ENCODE results near the gene TMEM167B. TPM values are rescaled to one million over a fixed set of nuclear protein-coding genes. Genes with fewer than 3 reads are reported as not detected.

The TMEM167B gene
- total and polyA plus RNA-seq, 7 experiments from 2014 or later, result 28.3 to 65.6 (median 39.0) TPM

DNA sequence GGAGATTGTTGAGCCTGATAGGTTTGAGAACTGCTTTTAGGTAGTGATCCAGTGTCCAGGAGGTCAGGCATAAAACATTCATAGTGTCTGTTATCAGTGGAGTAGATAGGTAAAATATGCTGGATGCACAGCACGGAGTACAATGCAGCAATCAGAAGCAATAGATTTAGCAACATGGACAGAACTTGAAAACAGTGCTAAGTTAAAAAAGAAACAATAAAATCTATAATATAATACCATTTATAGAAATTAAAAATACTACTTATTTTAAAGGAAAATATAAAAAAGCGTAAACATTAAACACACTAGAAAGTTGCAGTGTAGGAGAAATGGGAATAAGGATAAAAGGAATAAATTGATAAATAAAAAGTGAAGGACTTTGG, 11.3 kb upstream of the TMEM167B start:
- POLR2A ChIA-PET, result interaction anchor here (0.5 to 3.8 kb wide), 2 partner anchors 21 kb away, joined by 3 to 59 read pairs; no protein-coding TSS in a partner anchor

DNA sequence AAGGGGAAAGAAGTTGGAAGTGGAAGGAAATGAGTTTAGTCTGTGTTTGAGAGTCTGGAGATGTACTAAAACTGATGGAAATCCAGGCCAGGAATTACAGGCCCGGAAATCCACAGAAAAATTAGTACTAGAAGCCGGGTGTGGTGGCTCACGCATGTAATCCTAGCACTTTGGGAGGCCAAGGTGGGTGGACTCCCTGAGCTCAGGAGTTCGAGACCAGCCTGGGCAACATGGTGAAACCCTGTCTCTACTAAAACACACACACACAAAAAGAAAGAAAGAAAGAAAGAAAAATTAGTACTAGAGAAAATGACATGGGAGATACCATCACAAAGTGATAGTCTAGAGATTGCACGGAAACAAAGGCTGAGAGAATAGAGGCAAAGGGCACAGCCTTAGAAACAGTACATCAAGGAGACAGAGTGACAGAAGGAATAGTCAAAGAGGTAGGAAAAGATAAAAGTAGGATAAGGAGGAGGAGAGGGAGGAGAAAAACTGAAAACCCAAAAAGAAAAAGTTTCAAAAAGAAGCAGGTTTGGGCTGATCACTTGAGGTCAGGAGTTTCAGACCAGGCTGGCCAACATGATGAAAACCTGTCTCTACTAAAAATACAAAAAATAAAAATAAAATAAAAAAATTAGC, 10.0 kb upstream of the TMEM167B start:
- Mint-ChIP-seq H3K9me3 (no peaks in the 10 kb centered on the region), H3K27ac (no peak overlapping the region), H3K4me3 (no peak overlapping the region), H3K27me3 (no peaks in the 10 kb centered on the region), H3K36me3 (no peaks in the 10 kb centered on the region), H3K4me1 (peaks cover 0 to 12% (median 7%) of the 10 kb centered on the region in 7 donors)
- intact Hi-C loops (cut with micrococcal nuclease), result no loop called here
- H3K27me3 ChIP-seq (ENCODE audit: control insufficient read depth in 2 of 2, insufficient read depth in 2 of 2, low read length in 2 of 2), result no peaks in the 10 kb centered on the region
- ATAC-seq, result no peak
- CTCF ChIA-PET, result no interaction called here
- no peak overlapping the region for H3K4me3 ChIP-seq (ENCODE audit: low read length)
- H3K36me3 ChIP-seq (ENCODE audit: control insufficient read depth in 2 of 3, insufficient read depth in 3 of 3, low read length in 3 of 3), result no peaks in the 10 kb centered on the region
- H3K27ac ChIP-seq (ENCODE audit: low read depth, low read length), result no peak overlapping the region
- H3K4me1 ChIP-seq (ENCODE audit: control insufficient read depth in 2 of 2, insufficient read depth in 2 of 2, low read length in 2 of 2), result no peaks in the 10 kb centered on the region
- H3K9me3 ChIP-seq (ENCODE audit: control insufficient read depth in 2 of 3, low read length in 3 of 3), result no peaks in the 10 kb centered on the region
- POLR2A ChIA-PET, result no interaction called here
- DNase-seq, result no peak

More for the DNA sequence above, 11.3 kb upstream of the TMEM167B start:
- intact Hi-C loops (cut with micrococcal nuclease), result no loop called here
- Histone ChIP-seq H3K4me3 (ENCODE audit: low read length) (no peak overlapping the region), H3K27ac (ENCODE audit: low read depth, low read length) (no peak overlapping the region), H3K27me3 (ENCODE audit: control insufficient read depth in 2 of 2, insufficient read depth in 2 of 2, low read length in 2 of 2) (no peaks in the 10 kb centered on the region), H3K4me1 (ENCODE audit: control insufficient read depth in 2 of 2, insufficient read depth in 2 of 2, low read length in 2 of 2) (peaks cover 5 to 8% of the 10 kb centered on the region in 2 donors), H3K36me3 (ENCODE audit: control insufficient read depth in 2 of 3, insufficient read depth in 3 of 3, low read length in 3 of 3) (no peaks in the 10 kb centered on the region), H3K9me3 (ENCODE audit: control insufficient read depth in 2 of 3, low read length in 3 of 3) (no peaks in the 10 kb centered on the region)
- Mint-ChIP-seq H3K27ac (no peak overlapping the region), H3K4me1 (peaks cover 8 to 25% (median 19%) of the 10 kb centered on the region in 7 donors), H3K9me3 (no peaks in the 10 kb centered on the region), H3K27me3 (no peaks in the 10 kb centered on the region), H3K36me3 (peaks cover 0 to 1% (median 0%) of the 10 kb centered on the region in 5 donors), H3K4me3 (no peak overlapping the region)
- ATAC-seq (no peak), DNase-seq (no peak)
- CTCF ChIA-PET, result no interaction called here

DNA sequence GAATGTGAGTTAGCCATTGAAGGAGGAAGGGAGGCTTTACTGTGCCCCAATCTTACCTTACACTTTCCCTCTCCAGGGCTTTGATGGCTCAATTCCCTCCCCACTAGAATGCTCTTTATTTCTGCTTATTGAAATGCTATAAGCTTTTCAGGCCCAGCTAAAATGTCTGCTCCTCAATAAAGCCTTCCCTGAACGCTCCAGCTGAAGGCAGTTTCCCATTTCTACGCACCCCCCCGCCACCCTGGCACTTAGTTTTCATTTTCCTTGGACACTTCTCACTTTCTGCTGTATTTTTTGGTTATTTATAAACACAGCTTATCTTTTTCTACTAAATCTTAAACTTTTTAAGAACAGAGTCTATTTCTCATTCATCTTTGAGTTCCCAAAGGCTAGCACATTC, 7.1 kb upstream of the TMEM167B start:
- Histone ChIP-seq H3K9me3 (ENCODE audit: control insufficient read depth in 2 of 3, low read length in 3 of 3) (no peaks in the 10 kb centered on the region), H3K4me1 (ENCODE audit: control insufficient read depth in 2 of 2, insufficient read depth in 2 of 2, low read length in 2 of 2) (no peaks in the 10 kb centered on the region), H3K4me3 (ENCODE audit: low read length) (no peak overlapping the region), H3K36me3 (ENCODE audit: control insufficient read depth in 2 of 3, insufficient read depth in 3 of 3, low read length in 3 of 3) (no peaks in the 10 kb centered on the region), H3K27me3 (ENCODE audit: control insufficient read depth in 2 of 2, insufficient read depth in 2 of 2, low read length in 2 of 2) (no peaks in the 10 kb centered on the region), H3K27ac (ENCODE audit: low read depth, low read length) (no peak overlapping the region)
- no peak for ATAC-seq
- Mint-ChIP-seq H3K4me1 (no peaks in the 10 kb centered on the region), H3K27ac (no peak overlapping the region), H3K9me3 (peaks cover 0 to 2% (median 0%) of the 10 kb centered on the region in 11 donors), H3K4me3 (no peak overlapping the region), H3K36me3 (no peaks in the 10 kb centered on the region), H3K27me3 (no peaks in the 10 kb centered on the region)
- CTCF ChIA-PET, result no interaction called here
- POLR2A ChIA-PET, result interaction anchor here (3.4 kb wide), 1 partner anchor 17 kb away, joined by 19 read pairs; no protein-coding TSS in a partner anchor
- DNase-seq, result no peak
- intact Hi-C loops (cut with micrococcal nuclease), result no loop called here

DNA sequence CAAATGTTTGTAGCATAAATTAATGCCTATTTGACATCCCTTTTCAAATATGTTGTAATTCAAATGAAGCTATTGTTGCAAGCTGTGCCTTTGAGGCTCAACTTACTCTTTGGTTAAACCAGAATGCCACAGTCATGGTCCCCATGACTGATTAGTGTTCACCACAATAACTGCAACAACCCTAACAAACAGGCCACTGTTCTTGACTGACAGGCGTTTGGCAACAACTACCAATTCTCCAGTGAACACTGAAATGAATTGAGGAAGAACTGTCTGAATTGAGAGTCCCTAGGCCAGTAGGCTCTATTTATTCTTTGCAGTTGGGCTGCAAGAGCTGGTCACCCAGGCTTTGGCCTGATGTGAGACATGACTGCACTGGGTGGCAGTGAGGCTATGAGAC, 6.6 kb upstream of the TMEM167B start:
- ChIA-PET POLR2A (interaction anchor here (0.7 to 3.4 kb wide), 2 partner anchors 9 to 16 kb away, joined by 3 to 19 read pairs; no protein-coding TSS in a partner anchor), CTCF (no interaction called here)
- no peaks in the 10 kb centered on the region for H3K27me3 Mint-ChIP-seq
- no peaks in the 10 kb centered on the region for H3K9me3 ChIP-seq (ENCODE audit: control insufficient read depth in 2 of 3, low read length in 3 of 3)
- H3K27ac Mint-ChIP-seq, result no peak overlapping the region
- H3K4me1 Mint-ChIP-seq, result peaks cover 0 to under 1% (median 0%) of the 10 kb centered on the region in 7 donors
- no peaks in the 10 kb centered on the region for H3K36me3 ChIP-seq (ENCODE audit: control insufficient read depth in 2 of 3, insufficient read depth in 3 of 3, low read length in 3 of 3)
- intact Hi-C loops (cut with micrococcal nuclease), result no loop called here
- no peaks in the 10 kb centered on the region for H3K27me3 ChIP-seq (ENCODE audit: control insufficient read depth in 2 of 2, insufficient read depth in 2 of 2, low read length in 2 of 2)
- no peaks in the 10 kb centered on the region for H3K4me1 ChIP-seq (ENCODE audit: control insufficient read depth in 2 of 2, insufficient read depth in 2 of 2, low read length in 2 of 2)
- no peak overlapping the region for H3K27ac ChIP-seq (ENCODE audit: low read depth, low read length)
- ATAC-seq (no peak), DNase-seq (no peak)
- H3K9me3 Mint-ChIP-seq, result peaks cover 0 to 2% (median 0%) of the 10 kb centered on the region in 11 donors
- no peak overlapping the region for H3K4me3 Mint-ChIP-seq
- no peaks in the 10 kb centered on the region for H3K36me3 Mint-ChIP-seq
- no peak overlapping the region for H3K4me3 ChIP-seq (ENCODE audit: low read length)

DNA sequence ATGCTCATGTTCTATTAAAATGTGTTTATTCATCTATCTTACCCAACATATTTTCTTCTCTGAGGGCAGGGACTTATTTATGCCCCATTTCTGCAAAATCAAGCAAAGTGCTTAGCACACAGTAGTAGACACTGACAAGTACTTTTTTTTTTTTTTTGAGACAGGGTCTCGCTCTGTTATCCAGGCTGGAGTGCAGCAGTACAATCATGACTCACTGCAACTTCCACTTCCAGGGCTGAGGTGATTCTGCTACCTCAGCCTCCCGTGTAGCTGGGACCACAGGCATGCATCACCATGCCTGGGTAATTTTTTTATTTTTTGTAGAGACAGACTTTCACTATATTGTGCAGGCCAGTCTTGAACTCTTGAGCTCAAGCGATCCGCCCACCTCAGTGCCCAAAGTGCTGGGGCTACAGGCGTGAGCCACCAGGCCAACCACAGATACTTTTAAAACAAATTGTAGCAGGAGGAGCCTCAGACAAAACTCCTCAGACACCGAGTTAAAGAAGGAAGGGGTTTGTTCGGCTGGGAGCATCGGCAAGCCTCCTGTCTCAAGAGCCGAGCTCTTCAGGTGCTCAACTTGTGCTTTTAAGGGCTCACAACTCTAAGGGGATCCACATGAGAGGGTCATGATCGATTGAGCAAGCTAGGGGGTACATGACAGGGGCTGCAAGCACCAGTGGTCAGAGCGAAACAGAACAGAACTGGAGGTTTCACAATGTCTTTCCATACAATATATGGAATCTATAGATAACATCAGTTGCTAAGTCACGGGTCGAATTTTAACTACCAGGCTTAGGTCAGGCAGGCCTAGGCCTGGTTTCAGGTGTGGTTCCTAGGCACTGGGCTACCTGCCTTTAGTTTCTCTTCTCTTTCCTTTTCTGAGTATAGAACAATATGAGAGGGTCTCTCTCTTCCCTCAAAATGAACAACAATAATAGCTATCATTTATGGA, 5.7 kb upstream of the TMEM167B start:
- Histone ChIP-seq H3K9me3 (ENCODE audit: control insufficient read depth in 2 of 3, low read length in 3 of 3) (no peaks in the 10 kb centered on the region), H3K36me3 (ENCODE audit: control insufficient read depth in 2 of 3, insufficient read depth in 3 of 3, low read length in 3 of 3) (no peaks in the 10 kb centered on the region), H3K27ac (ENCODE audit: low read depth, low read length) (no peak overlapping the region), H3K27me3 (ENCODE audit: control insufficient read depth in 2 of 2, insufficient read depth in 2 of 2, low read length in 2 of 2) (no peaks in the 10 kb centered on the region), H3K4me1 (ENCODE audit: control insufficient read depth in 2 of 2, insufficient read depth in 2 of 2, low read length in 2 of 2) (no peaks in the 10 kb centered on the region), H3K4me3 (ENCODE audit: low read length) (no peak overlapping the region)
- no peaks in the 10 kb centered on the region for H3K36me3 Mint-ChIP-seq
- H3K9me3 Mint-ChIP-seq, result peaks cover 0 to 9% (median 0%) of the 10 kb centered on the region in 11 donors
- no peak overlapping the region for H3K4me3 Mint-ChIP-seq
- DNase-seq (no peak), ATAC-seq (no peak)
- no peak overlapping the region for H3K27ac Mint-ChIP-seq
- peaks cover 0 to 8% (median 0%) of the 10 kb centered on the region in 7 donors for H3K4me1 Mint-ChIP-seq
- intact Hi-C loops (cut with micrococcal nuclease), result no loop called here
- H3K27me3 Mint-ChIP-seq, result no peaks in the 10 kb centered on the region
- ChIA-PET POLR2A (interaction anchor here (0.6 to 3.4 kb wide), 4 partner anchors 10 to 47 kb away, joined by 3 to 19 read pairs (median 3); no protein-coding TSS in a partner anchor), CTCF (interaction anchor here (0.6 to 0.7 kb wide), 2 partner anchors 280 to 692 kb away, joined by 4 to 6 read pairs; no protein-coding TSS in a partner anchor)

DNA sequence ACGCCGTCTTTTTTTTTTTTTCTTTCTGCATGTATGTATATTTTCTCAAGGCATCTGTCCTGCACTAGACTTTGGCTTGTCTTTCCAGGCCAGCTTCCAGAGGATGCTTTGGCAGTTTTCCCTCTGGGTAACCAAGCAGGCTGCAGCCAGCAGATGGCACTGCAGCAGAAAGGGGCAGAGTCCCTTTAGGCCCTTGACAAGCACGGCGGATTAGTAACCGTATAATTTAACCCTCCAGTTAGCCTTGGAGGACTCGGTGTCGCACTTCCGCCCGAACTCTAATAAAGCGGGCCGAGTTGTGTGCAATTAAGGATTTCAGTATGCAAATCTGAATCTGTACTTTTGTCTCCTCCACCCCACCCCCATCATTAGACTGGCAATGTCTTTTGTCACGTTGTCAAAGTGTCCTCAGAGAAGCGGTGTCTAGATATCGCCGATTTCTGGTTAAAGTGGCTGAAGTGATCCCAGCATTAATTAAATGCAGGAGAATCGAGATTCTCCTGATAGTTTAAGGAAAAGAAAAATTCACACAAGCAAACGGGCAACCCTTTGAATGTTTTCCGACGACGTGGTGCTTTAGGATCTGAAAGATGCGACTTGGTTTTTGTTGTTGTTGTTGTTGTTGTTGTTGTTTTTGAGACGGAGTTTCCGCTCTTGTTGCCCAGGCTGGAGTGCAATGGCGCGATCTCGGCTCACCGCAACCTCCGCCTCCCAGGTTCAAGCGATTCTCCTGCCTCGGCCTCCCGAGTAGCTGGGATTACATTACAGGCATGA, 1.1 kb upstream of the TMEM167B start:
- POLR2A ChIA-PET, result interaction anchor here (0.6 to 4.4 kb wide), 12 partner anchors 7 to 531 kb away, joined by 3 to 77 read pairs (median 4); partner anchors contain the start of genes PRPF38B, TAF13 and WDR47
- Histone ChIP-seq H3K27ac (ENCODE audit: low read depth, low read length) (peak overlapping the region; percentile 97), H3K27me3 (ENCODE audit: control insufficient read depth in 2 of 2, insufficient read depth in 2 of 2, low read length in 2 of 2) (no peaks in the 10 kb centered on the region), H3K4me3 (ENCODE audit: low read length) (peak overlapping the region; percentile 84), H3K4me1 (ENCODE audit: control insufficient read depth in 2 of 2, insufficient read depth in 2 of 2, low read length in 2 of 2) (peaks cover 14 to 18% of the 10 kb centered on the region in 2 donors), H3K36me3 (ENCODE audit: control insufficient read depth in 2 of 3, insufficient read depth in 3 of 3, low read length in 3 of 3) (peaks cover 0 to 11% (median 3%) of the 10 kb centered on the region in 3 experiments), H3K9me3 (ENCODE audit: control insufficient read depth in 2 of 3, low read length in 3 of 3) (no peaks in the 10 kb centered on the region)
- H3K36me3 Mint-ChIP-seq, result peaks cover 0 to 8% (median 2%) of the 10 kb centered on the region in 5 donors
- CTCF ChIA-PET, result interaction anchor here (1.3 kb wide), 2 partner anchors 11 to 397 kb away, joined by 4 to 7 read pairs; no protein-coding TSS in a partner anchor
- ATAC-seq (no peak), DNase-seq (peak in 1 of 9 donors; percentile 52)
- intact Hi-C loops (cut with micrococcal nuclease), result loop anchor here (1.0 to 5.0 kb wide), 13 partner anchors 11 to 527 kb away; partner anchors contain the start of genes CLCC1 (in 2 of the 2), WDR47 (in 2 of the 2), ATXN7L2 (in 1 of the 2) and EEIG2 (in 1 of the 2)
- H3K4me3 Mint-ChIP-seq, result peak overlapping the region; percentile 88 to 98 (median 96)
- H3K9me3 Mint-ChIP-seq, result peaks cover 0 to 16% (median 2%) of the 10 kb centered on the region in 11 donors
- H3K27me3 Mint-ChIP-seq, result no peaks in the 10 kb centered on the region
- peaks cover 15 to 35% (median 32%) of the 10 kb centered on the region in 7 donors for H3K4me1 Mint-ChIP-seq
- peak overlapping the region in 8 of 9 donors; percentile 90 to 99 (median 98) for H3K27ac Mint-ChIP-seq
